ENCODE measurements around the gene MAP1B.

MAP1B gene

DNA sequence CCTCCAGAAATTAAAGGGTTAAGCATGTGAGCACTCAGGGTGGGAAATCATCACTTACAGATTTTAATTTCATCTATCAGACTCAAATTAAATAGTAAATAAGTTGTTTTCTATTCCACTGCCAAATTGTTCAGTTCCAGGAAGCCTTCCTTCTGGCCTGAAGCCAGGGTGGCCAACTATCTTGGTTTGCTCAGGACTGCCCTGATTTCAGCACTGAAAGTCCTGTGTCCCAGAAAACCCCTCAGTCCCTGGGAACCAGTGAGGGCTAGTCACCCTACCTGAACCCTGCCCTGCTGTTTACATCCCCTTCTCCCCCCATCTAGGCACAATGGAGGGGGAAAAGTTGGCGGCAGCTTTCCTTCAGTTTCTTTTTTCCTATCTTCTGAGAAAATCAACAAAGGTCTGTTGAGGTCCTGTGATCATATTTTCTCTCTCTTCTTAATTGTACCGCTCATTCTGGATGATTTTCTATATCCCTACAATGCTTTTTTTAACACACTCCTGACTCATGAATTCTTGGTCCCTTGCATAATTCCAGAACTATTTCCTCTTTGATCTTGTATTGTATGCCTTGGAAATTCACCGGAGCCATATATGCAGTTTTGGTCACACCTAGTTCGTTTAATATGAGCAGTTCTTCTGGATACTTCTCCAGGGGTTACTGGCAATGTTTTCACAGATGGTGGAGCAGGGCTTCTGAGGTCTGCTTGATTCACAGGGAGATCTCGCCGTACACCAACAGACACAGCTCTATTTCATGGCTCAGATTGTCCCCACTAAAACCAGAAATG, 103.8 kb downstream of the MAP1B start:
- H4K20me1 ChIP-seq (ENCODE audit: insufficient read depth, low read length), result no peaks in the 10 kb centered on the region
- H3K4me2 ChIP-seq (ENCODE audit: low read length), result no peak overlapping the region
- no peak overlapping the region for H3K4me3 ChIP-seq (ENCODE audit: low read depth, low read length, poor library complexity, severe bottlenecking)
- no peaks in the 10 kb centered on the region for H3K4me1 ChIP-seq (ENCODE audit: insufficient read depth, low read length, severe bottlenecking)
- no peak overlapping the region for H2AFZ ChIP-seq (ENCODE audit: low read length)
- H3K9me2 ChIP-seq (ENCODE audit: low read depth, low read length), result no peaks in the 10 kb centered on the region
- no peak overlapping the region for H3K27ac ChIP-seq (ENCODE audit: low read depth, low read length, poor library complexity, severe bottlenecking)
- TF ChIP-seq, protein P1, sequence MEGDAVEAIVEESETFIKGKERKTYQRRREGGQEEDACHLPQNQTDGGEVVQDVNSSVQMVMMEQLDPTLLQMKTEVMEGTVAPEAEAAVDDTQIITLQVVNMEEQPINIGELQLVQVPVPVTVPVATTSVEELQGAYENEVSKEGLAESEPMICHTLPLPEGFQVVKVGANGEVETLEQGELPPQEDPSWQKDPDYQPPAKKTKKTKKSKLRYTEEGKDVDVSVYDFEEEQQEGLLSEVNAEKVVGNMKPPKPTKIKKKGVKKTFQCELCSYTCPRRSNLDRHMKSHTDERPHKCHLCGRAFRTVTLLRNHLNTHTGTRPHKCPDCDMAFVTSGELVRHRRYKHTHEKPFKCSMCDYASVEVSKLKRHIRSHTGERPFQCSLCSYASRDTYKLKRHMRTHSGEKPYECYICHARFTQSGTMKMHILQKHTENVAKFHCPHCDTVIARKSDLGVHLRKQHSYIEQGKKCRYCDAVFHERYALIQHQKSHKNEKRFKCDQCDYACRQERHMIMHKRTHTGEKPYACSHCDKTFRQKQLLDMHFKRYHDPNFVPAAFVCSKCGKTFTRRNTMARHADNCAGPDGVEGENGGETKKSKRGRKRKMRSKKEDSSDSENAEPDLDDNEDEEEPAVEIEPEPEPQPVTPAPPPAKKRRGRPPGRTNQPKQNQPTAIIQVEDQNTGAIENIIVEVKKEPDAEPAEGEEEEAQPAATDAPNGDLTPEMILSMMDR (IDR thresholded peaks at IDR 0.05; ENCODE audit: low read length), result no peak
- no peak for TF ChIP-seq EZH2 (IDR thresholded peaks at IDR 0.05; ENCODE audit: borderline replicate concordance, low read length)
- H3F3A ChIP-seq (ENCODE audit: insufficient read depth, low read length), result no peaks in the 10 kb centered on the region
- H3K9me3 ChIP-seq (ENCODE audit: low read length), result no peaks in the 10 kb centered on the region
- H3K36me3 ChIP-seq (ENCODE audit: insufficient read depth, low read length), result peaks cover 6% of the 10 kb centered on the region; the same call in 1 of the 2 replicates
- no peak overlapping the region for H3K9ac ChIP-seq (ENCODE audit: low read length)
- H3K79me2 ChIP-seq (ENCODE audit: insufficient read depth, low read length), result no peaks in the 10 kb centered on the region
- H3K27me3 ChIP-seq (ENCODE audit: insufficient read depth, low read length), result no peaks in the 10 kb centered on the region

DNA sequence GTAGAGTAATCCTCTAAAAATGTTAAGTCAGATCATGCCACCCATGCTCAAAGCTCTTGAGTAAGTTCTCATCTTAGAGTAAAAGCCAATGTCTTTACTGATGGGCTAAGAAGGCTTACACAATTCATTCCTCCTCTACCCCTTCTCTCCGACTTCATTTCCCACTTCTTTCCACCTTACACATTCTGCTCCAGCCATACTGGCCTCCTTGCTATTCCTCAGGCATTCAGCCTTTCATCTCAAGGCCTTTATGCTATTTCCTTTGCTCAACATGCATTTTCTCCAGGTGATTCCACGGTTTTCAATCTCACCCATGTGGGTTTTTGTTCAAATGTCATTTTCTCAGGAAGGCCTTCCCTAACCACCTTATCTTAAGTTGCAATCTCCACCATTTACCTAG, 104.9 kb downstream of the MAP1B start:
- H3F3A ChIP-seq (ENCODE audit: insufficient read depth, low read length), result no peaks in the 10 kb centered on the region
- no peaks in the 10 kb centered on the region for H4K20me1 ChIP-seq (ENCODE audit: insufficient read depth, low read length)
- no peak overlapping the region for H3K4me2 ChIP-seq (ENCODE audit: low read length)
- H2AFZ ChIP-seq (ENCODE audit: low read length), result no peak overlapping the region
- H3K4me1 ChIP-seq (ENCODE audit: insufficient read depth, low read length, severe bottlenecking), result no peaks in the 10 kb centered on the region
- H3K9me2 ChIP-seq (ENCODE audit: low read depth, low read length), result no peaks in the 10 kb centered on the region
- H3K27me3 ChIP-seq (ENCODE audit: insufficient read depth, low read length), result no peaks in the 10 kb centered on the region
- H3K27ac ChIP-seq (ENCODE audit: low read depth, low read length, poor library complexity, severe bottlenecking), result no peak overlapping the region
- no peak overlapping the region for H3K4me3 ChIP-seq (ENCODE audit: low read depth, low read length, poor library complexity, severe bottlenecking)
- H3K9me3 ChIP-seq (ENCODE audit: low read length), result no peaks in the 10 kb centered on the region
- no peak overlapping the region for H3K9ac ChIP-seq (ENCODE audit: low read length)
- H3K79me2 ChIP-seq (ENCODE audit: insufficient read depth, low read length), result no peaks in the 10 kb centered on the region
- no peak for TF ChIP-seq EZH2 (IDR thresholded peaks at IDR 0.05; ENCODE audit: borderline replicate concordance, low read length)
- TF ChIP-seq, protein P1 (IDR thresholded peaks at IDR 0.05; ENCODE audit: low read length), result no peak
- H3K36me3 ChIP-seq (ENCODE audit: insufficient read depth, low read length), result peaks cover 14% of the 10 kb centered on the region

DNA sequence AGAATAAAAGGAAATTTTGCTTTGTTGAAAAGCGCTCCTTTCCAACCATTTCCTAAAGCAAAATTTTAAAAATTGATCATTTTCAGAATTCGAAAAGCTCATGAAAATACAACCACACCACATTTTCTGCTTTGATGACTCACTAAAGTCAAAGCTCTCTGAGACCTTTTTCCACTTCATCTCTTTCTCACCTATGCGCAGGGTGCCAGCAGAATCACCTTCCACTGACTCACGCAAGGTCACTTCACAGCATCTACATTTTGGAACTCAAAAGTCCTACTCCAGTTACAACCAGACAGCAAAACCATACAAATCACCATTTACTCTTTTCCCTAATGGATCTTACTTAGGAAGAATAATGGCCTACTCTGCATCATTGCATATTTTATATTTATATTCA, 106.2 kb downstream of the MAP1B start:
- no peak for TF ChIP-seq EZH2 (IDR thresholded peaks at IDR 0.05; ENCODE audit: borderline replicate concordance, low read length)
- TF ChIP-seq, protein P1 (IDR thresholded peaks at IDR 0.05; ENCODE audit: low read length), result no peak
- H3F3A ChIP-seq (ENCODE audit: insufficient read depth, low read length), result no peaks in the 10 kb centered on the region
- no peaks in the 10 kb centered on the region for H3K4me1 ChIP-seq (ENCODE audit: insufficient read depth, low read length, severe bottlenecking)
- no peaks in the 10 kb centered on the region for H3K27me3 ChIP-seq (ENCODE audit: insufficient read depth, low read length)
- H3K4me2 ChIP-seq (ENCODE audit: low read length), result no peak overlapping the region
- H3K79me2 ChIP-seq (ENCODE audit: insufficient read depth, low read length), result no peaks in the 10 kb centered on the region
- H3K9me3 ChIP-seq (ENCODE audit: low read length), result no peaks in the 10 kb centered on the region
- H3K9ac ChIP-seq (ENCODE audit: low read length), result no peak overlapping the region
- H2AFZ ChIP-seq (ENCODE audit: low read length), result no peak overlapping the region
- H4K20me1 ChIP-seq (ENCODE audit: insufficient read depth, low read length), result no peaks in the 10 kb centered on the region
- no peaks in the 10 kb centered on the region for H3K9me2 ChIP-seq (ENCODE audit: low read depth, low read length)
- no peak overlapping the region for H3K4me3 ChIP-seq (ENCODE audit: low read depth, low read length, poor library complexity, severe bottlenecking)
- peaks cover 27% of the 10 kb centered on the region for H3K36me3 ChIP-seq (ENCODE audit: insufficient read depth, low read length)
- no peak overlapping the region for H3K27ac ChIP-seq (ENCODE audit: low read depth, low read length, poor library complexity, severe bottlenecking)

All from OCI-LY1 (cell line).